Measurements from ENCODE around the gene AQP1.

The AQP1 gene

DNA sequence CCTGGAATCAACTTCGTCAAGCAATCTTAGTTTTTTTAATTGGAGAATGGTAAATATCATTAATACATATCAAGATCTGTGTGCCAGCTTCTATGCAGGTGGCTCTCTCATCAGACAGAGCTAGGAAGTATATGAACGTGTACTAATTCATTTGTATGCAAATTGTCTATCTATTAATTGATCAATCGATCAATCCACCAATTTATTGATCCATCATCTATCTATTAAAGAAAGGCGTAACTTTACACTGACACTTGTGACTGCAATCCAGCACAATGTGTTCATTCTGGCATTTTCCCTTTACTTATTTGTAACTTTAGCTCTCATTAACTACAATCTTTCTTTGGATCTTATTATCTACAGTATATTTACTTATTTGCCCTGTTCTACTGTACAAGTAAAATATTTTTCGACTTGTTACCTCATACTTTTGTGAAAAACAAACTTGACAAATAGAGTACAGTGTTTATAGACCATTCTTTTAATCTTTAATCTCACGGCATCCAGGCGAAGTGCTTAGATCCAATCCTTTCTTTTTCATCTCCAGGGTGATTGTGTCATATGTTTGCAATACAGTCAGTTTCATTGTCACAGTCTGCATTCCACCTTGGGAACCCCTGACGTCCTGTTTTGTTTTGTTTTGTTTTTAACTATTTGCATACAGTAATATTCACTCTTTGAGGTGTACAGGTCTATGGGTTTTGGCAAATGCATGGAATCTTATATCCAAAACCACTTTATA is 30.1 kb downstream of the AQP1 start:
- Mint-ChIP-seq H3K4me1 (no peaks in the 10 kb centered on the region), H3K36me3 (ENCODE audit: insufficient read depth) (no peaks in the 10 kb centered on the region), H3K27ac (ENCODE audit: low read depth) (no peak overlapping the region), H3K9me3 (no peaks in the 10 kb centered on the region), H3K4me3 (no peak overlapping the region), H3K27me3 (peaks cover 83% of the 10 kb centered on the region)
- ATAC-seq (replicated peaks; ENCODE audit: extremely low read depth, poor library complexity, severe bottlenecking) (no peak), DNase-seq (ENCODE audit: low spot score in 2 of 2) (no peak)

DNA sequence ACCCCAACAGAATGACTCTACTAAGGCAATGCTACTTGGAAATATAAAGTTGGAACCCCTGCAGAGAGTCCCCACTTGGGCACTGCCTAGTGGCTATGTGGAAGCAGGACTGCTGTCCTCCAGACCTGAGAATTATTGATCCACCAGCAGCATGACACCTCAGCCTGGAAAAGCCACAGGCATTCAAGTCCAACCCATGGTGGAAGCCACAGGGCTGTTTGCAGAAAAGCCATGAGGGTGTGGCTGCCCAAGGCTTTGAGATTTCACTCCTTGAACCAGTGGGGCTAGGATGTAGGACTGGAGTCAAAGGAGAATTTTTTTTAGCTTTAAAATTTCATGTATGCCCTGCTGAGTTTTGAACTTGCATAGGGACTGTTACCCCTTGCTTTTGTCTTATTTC is 38.5 kb downstream of the AQP1 start:
- H3K9me3 Mint-ChIP-seq: peaks cover 11% of the 10 kb centered on the region
- no peak overlapping the region for H3K27ac Mint-ChIP-seq (ENCODE audit: low read depth)
- H3K4me1 Mint-ChIP-seq: no peaks in the 10 kb centered on the region
- no peaks in the 10 kb centered on the region for H3K36me3 Mint-ChIP-seq (ENCODE audit: insufficient read depth)
- no peak for DNase-seq (ENCODE audit: low spot score in 2 of 2)
- no peak for ATAC-seq (replicated peaks; ENCODE audit: extremely low read depth, poor library complexity, severe bottlenecking)
- H3K27me3 Mint-ChIP-seq: peaks cover 82% of the 10 kb centered on the region
- H3K4me3 Mint-ChIP-seq: no peak overlapping the region

GRCh38 chr7:30954914-30955313 is 43.3 kb downstream of the AQP1 start:
- no peak overlapping the region for H3K4me3 Mint-ChIP-seq

DNA sequence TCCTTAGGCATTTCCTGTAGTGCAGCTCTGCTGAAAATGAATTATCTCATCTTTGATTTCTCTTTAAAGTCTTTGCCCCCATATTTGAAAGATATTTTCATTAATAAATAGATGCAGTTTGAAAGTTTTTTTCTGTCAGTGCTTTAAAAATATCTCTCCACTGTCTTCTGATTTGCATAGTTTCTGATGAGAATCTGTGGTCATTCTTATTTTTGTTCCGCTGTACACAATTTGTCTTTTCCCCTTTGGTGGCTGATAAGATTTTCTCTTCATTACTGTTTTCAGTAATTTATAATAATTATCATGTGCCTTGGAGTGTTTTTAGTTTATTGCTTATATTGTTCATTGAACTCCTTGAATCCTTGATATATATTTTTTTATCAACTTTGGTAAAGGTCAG is 45.1 kb downstream of the AQP1 start:
- DNase-seq (ENCODE audit: low spot score in 2 of 2): no peak
- H3K36me3 Mint-ChIP-seq (ENCODE audit: insufficient read depth): no peaks in the 10 kb centered on the region

More at GRCh38 chr7:30954914-30955313, 43.3 kb downstream of the AQP1 start:
- Mint-ChIP-seq H3K27me3 (peaks cover 82% of the 10 kb centered on the region), H3K27ac (ENCODE audit: low read depth) (no peak overlapping the region), H3K9me3 (peaks cover 6% of the 10 kb centered on the region), H3K4me1 (no peaks in the 10 kb centered on the region), H3K36me3 (ENCODE audit: insufficient read depth) (no peaks in the 10 kb centered on the region)
- ATAC-seq (replicated peaks; ENCODE audit: extremely low read depth, poor library complexity, severe bottlenecking) (no peak), DNase-seq (ENCODE audit: low spot score in 2 of 2) (no peak)

DNA sequence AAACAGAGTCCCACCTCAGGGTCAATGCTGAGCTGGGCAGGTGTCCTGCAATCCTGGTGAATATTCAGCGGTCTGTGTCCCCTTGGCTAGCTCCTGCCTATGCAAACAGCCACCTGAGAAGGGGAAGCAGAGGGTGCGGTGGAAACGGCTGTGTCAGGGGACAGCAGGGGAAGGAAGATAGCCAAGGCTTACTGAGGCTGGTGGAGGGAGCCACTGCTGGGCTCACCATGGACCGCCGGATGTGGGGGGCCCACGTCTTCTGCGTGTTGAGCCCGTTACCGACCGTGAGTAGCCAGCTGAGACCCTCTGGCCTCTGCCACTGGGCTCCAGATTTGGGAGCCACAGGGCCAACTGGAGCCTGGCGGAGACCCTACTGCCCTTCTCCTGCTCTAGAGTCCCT is 52.2 kb downstream of the AQP1 start, which contains the start of gene GHRHR:
TSS of gene GHRHR (plus strand) at position 112 of the 400 bp plus-strand sequence. CDS start at position 228, 116 bp downstream.
- DNase-seq (ENCODE audit: low spot score in 2 of 2) (no peak), ATAC-seq (replicated peaks; ENCODE audit: extremely low read depth, poor library complexity, severe bottlenecking) (no peak)
- H3K27me3 Mint-ChIP-seq: peaks cover 46% of the 10 kb centered on the region
- no peak within 1 kb of the TSS for H3K4me3 Mint-ChIP-seq
- H3K36me3 Mint-ChIP-seq (ENCODE audit: insufficient read depth): no peaks in the 10 kb centered on the region
- no peaks in the 10 kb centered on the region for H3K4me1 Mint-ChIP-seq
- no peak within 1 kb of the TSS for H3K27ac Mint-ChIP-seq (ENCODE audit: low read depth)
- no peaks in the 10 kb centered on the region for H3K9me3 Mint-ChIP-seq

More for the DNA sequence above, 45.1 kb downstream of the AQP1 start:
- peaks cover 6% of the 10 kb centered on the region for H3K9me3 Mint-ChIP-seq
- ATAC-seq (replicated peaks; ENCODE audit: extremely low read depth, poor library complexity, severe bottlenecking): no peak
- H3K4me1 Mint-ChIP-seq: no peaks in the 10 kb centered on the region
- H3K27me3 Mint-ChIP-seq: peaks cover 65% of the 10 kb centered on the region
- no peak overlapping the region for H3K4me3 Mint-ChIP-seq
- H3K27ac Mint-ChIP-seq (ENCODE audit: low read depth): no peak overlapping the region

DNA sequence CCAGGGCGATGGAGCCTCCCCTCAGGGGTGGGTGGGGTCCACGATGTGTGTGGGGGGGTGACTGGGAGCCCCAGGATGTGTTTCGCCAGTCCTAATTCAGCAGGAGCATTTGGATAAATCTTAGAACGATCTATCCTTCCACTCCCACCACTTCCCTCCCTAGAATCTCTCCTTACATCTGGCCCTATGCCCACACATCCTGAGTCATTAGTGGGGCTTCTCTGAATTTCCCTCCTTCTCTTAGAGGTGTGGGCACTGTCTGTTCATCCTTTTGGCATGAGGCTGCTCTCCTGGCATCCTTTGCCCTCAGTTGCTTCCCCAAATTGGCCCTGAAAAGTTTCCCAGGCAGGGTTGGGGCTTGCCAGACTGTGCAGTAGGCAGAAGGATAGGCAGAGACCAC is 53.7 kb downstream of the AQP1 start:
- Mint-ChIP-seq H3K4me1 (no peaks in the 10 kb centered on the region), H3K27ac (ENCODE audit: low read depth) (no peak overlapping the region)
- ATAC-seq (replicated peaks; ENCODE audit: extremely low read depth, poor library complexity, severe bottlenecking): no peak

GRCh38 chr7:30965883-30966282 is 54.2 kb downstream of the AQP1 start:
- peaks cover 39% of the 10 kb centered on the region for H3K27me3 Mint-ChIP-seq
- H3K9me3 Mint-ChIP-seq: no peaks in the 10 kb centered on the region
- no peak overlapping the region for H3K27ac Mint-ChIP-seq (ENCODE audit: low read depth)
- no peak for ATAC-seq (replicated peaks; ENCODE audit: extremely low read depth, poor library complexity, severe bottlenecking)
- no peaks in the 10 kb centered on the region for H3K4me1 Mint-ChIP-seq
- DNase-seq (ENCODE audit: low spot score in 2 of 2): no peak
- no peaks in the 10 kb centered on the region for H3K36me3 Mint-ChIP-seq (ENCODE audit: insufficient read depth)
- no peak overlapping the region for H3K4me3 Mint-ChIP-seq

More for the DNA sequence above, 53.7 kb downstream of the AQP1 start:
- no peaks in the 10 kb centered on the region for H3K9me3 Mint-ChIP-seq
- no peak for DNase-seq (ENCODE audit: low spot score in 2 of 2)
- no peak overlapping the region for H3K4me3 Mint-ChIP-seq
- H3K27me3 Mint-ChIP-seq: peaks cover 37% of the 10 kb centered on the region
- no peaks in the 10 kb centered on the region for H3K36me3 Mint-ChIP-seq (ENCODE audit: insufficient read depth)

- H3K36me3 Mint-ChIP-seq (ENCODE audit: insufficient read depth): no peaks in the 10 kb centered on the region
- no peak overlapping the region for H3K27ac Mint-ChIP-seq (ENCODE audit: low read depth)
- no peaks in the 10 kb centered on the region for H3K4me1 Mint-ChIP-seq
- peaks cover 59% of the 10 kb centered on the region for H3K27me3 Mint-ChIP-seq
- no peak for DNase-seq (ENCODE audit: low spot score in 2 of 2)
- no peak for ATAC-seq (replicated peaks; ENCODE audit: extremely low read depth, poor library complexity, severe bottlenecking)
- H3K4me3 Mint-ChIP-seq: no peak overlapping the region
- H3K9me3 Mint-ChIP-seq: no peaks in the 10 kb centered on the region
These were observed 56.6 kb downstream of the AQP1 start for GRCh38 chr7:30968294-30968693.

- H3K36me3 Mint-ChIP-seq (ENCODE audit: insufficient read depth): no peaks in the 10 kb centered on the region
- no peak for DNase-seq (ENCODE audit: low spot score in 2 of 2)
- H3K27me3 Mint-ChIP-seq: peaks cover 55% of the 10 kb centered on the region
- ATAC-seq (replicated peaks; ENCODE audit: extremely low read depth, poor library complexity, severe bottlenecking): no peak
- no peak overlapping the region for H3K27ac Mint-ChIP-seq (ENCODE audit: low read depth)
- no peaks in the 10 kb centered on the region for H3K4me1 Mint-ChIP-seq
- H3K4me3 Mint-ChIP-seq: no peak overlapping the region
- no peaks in the 10 kb centered on the region for H3K9me3 Mint-ChIP-seq
These were observed 57.3 kb downstream of the AQP1 start for GRCh38 chr7:30968747-30969603.

DNA sequence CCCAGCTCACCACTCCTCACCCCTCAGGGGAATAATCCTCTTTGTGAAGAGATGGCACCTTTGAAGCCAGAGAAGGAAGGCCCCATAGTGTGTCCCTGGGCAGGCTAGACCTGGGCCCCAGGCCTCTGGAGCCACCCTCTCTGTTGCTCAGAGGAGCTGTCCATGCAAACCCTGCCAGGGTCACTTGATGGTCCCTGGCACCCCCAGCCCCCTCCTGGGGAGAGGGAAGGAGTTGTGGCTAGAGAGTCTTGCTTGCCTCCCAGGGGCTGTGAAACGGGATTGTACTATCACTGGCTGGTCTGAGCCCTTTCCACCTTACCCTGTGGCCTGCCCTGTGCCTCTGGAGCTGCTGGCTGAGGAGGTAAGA is 57.9 kb downstream of the AQP1 start:
- no peak for DNase-seq (ENCODE audit: low spot score in 2 of 2)
- no peaks in the 10 kb centered on the region for H3K9me3 Mint-ChIP-seq
- H3K4me1 Mint-ChIP-seq: no peaks in the 10 kb centered on the region
- peaks cover 54% of the 10 kb centered on the region for H3K27me3 Mint-ChIP-seq
- peaks cover 1% of the 10 kb centered on the region for H3K36me3 Mint-ChIP-seq (ENCODE audit: insufficient read depth)
- ATAC-seq (replicated peaks; ENCODE audit: extremely low read depth, poor library complexity, severe bottlenecking): no peak
- no peak overlapping the region for H3K27ac Mint-ChIP-seq (ENCODE audit: low read depth)
- no peak overlapping the region for H3K4me3 Mint-ChIP-seq

- ATAC-seq (replicated peaks; ENCODE audit: extremely low read depth, poor library complexity, severe bottlenecking) (no peak), DNase-seq (ENCODE audit: low spot score in 2 of 2) (no peak)
- no peak overlapping the region for H3K27ac Mint-ChIP-seq (ENCODE audit: low read depth)
- no peak overlapping the region for H3K4me3 Mint-ChIP-seq
- peaks cover 1% of the 10 kb centered on the region for H3K36me3 Mint-ChIP-seq (ENCODE audit: insufficient read depth)
- H3K9me3 Mint-ChIP-seq: no peaks in the 10 kb centered on the region
- peaks cover 54% of the 10 kb centered on the region for H3K27me3 Mint-ChIP-seq
- no peaks in the 10 kb centered on the region for H3K4me1 Mint-ChIP-seq
These were observed 58.4 kb downstream of the AQP1 start for GRCh38 chr7:30970074-30970473.

DNA sequence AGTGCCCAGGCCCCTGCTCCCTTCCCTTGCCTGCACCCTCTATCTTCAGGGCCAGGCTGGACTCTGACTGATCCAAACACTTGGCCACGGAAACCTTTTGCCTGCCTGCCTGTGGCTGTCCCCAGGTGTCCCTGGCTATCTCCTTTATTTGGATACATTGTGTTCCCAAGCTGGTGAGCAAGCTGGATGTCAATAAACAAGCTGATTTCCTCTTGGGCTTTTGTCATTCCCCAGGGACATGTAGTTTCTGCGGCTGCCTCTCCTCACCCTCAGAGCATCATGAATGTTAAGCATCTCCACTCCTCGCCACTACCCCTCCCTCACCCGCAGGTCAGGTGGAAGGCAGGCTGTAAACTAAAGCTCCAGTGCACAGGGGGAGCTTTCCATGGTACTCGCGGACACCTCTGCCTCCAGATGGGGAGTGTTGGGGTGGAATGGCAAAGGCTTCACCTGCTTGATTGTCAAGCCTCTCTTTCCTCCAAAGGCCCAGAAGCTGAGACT is 59.0 kb downstream of the AQP1 start:
- H3K4me1 Mint-ChIP-seq: no peaks in the 10 kb centered on the region
- H3K27me3 Mint-ChIP-seq: peaks cover 56% of the 10 kb centered on the region
- DNase-seq (ENCODE audit: low spot score in 2 of 2) (no peak), ATAC-seq (replicated peaks; ENCODE audit: extremely low read depth, poor library complexity, severe bottlenecking) (no peak)
- H3K27ac Mint-ChIP-seq (ENCODE audit: low read depth): no peak overlapping the region
- H3K4me3 Mint-ChIP-seq: no peak overlapping the region
- H3K9me3 Mint-ChIP-seq: no peaks in the 10 kb centered on the region
- H3K36me3 Mint-ChIP-seq (ENCODE audit: insufficient read depth): peaks cover 1% of the 10 kb centered on the region

DNA sequence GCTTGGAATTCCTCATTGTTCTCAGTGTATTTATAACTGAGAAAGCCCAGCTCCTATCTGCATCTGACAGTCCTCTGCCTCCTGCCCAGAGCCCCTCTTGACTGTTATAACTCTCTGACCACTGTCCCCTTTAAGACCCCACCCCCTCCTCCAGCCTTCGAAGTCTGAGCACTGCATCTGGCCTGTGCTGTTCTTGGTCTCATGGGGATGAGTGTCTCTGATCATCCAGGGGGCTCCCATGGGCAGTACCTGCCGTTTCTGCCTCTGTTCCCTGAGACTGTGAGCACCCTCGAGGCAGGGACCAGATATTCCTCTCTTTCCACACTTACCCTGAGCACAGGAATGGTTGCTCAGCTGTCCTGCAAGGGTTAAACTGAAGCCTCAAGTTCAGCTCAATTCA is 59.8 kb downstream of the AQP1 start:
- Mint-ChIP-seq H3K27ac (ENCODE audit: low read depth) (no peak overlapping the region), H3K36me3 (ENCODE audit: insufficient read depth) (peaks cover 1% of the 10 kb centered on the region), H3K27me3 (peaks cover 58% of the 10 kb centered on the region), H3K4me1 (no peaks in the 10 kb centered on the region), H3K4me3 (no peak overlapping the region), H3K9me3 (no peaks in the 10 kb centered on the region)
- ATAC-seq (replicated peaks; ENCODE audit: extremely low read depth, poor library complexity, severe bottlenecking) (no peak), DNase-seq (ENCODE audit: low spot score in 2 of 2) (no peak)
